H1 (cell line): ENCODE results near the gene RNF220. TPM values are rescaled to one million over a fixed set of nuclear protein-coding genes. Genes with fewer than 3 reads are reported as not detected.
"Not testable (repeated sequence)": the region's sequence is repeated elsewhere in the genome, so short reads cannot be mapped to it uniquely, and the experiment has no call there.

Experiments
- CTCF ChIA-PET: fragments of 300-600 bp; sonication (Branson Sonifier 250); formaldehyde crosslinking; loops from one replicate; lab custom pipeline; 2021; ENCODE audit not compliant: partially characterized antibody; lab: Charles Lee
- POLR2A ChIA-PET: fragments of 300-600 bp; sonication (Branson Sonifier 250); formaldehyde crosslinking; loops from one replicate; lab custom pipeline; 2021; ENCODE audit warnings: inconsistent platforms; ENCODE audit not compliant: partially characterized antibody; lab: Charles Lee
- DNase-seq, 2 experiments: peaks; one replicate each; pipeline versions ENCODE4 v3.0.0 to v3.0.0-alpha.2; 2010 to 2022; ENCODE audit warnings: low spot score in 2 of 2, low read depth in 1 of 2, mixed read lengths in 1 of 2
- FAIRE-seq: peaks from 2 replicates; lab custom pipeline; 2011; peaks lifted over from hg19 to GRCh38; lab: Jason Lieb, UNC
- H2AFZ ChIP-seq: 2 replicates; pipeline ENCODE4 v1.8.1; 2012; ENCODE audit warnings: low read length, inconsistent platforms
- H2AK5ac ChIP-seq: 2 replicates; pipeline ENCODE4 v1.6.1; 2013; ENCODE audit warnings: low read depth, low read length
- H2BK120ac ChIP-seq: replicated peaks from 2 replicates; pipeline ENCODE3; 2013; ENCODE audit warnings: low read depth, low read length, inconsistent platforms
- H2BK12ac ChIP-seq: 2 replicates; pipeline ENCODE4 v1.6.1; 2013; ENCODE audit warnings: low read depth, low read length
- H2BK15ac ChIP-seq: 2 replicates; pipeline ENCODE4 v1.6.1; 2013; ENCODE audit warnings: low read length
- H2BK20ac ChIP-seq: 2 replicates; pipeline ENCODE4 v1.6.1; 2013; ENCODE audit warnings: low read length
- H2BK5ac ChIP-seq: 2 replicates; pipeline ENCODE4 v1.6.1; 2013; ENCODE audit warnings: low read depth, low read length
- H3K14ac ChIP-seq: 2 replicates; pipeline ENCODE4 v1.6.1; 2013; ENCODE audit warnings: inconsistent platforms; ENCODE audit not compliant: insufficient read length
- H3K18ac ChIP-seq: 2 replicates; pipeline ENCODE4 v1.6.1; 2013; ENCODE audit warnings: low read length; ENCODE audit errors: extremely low read depth
- H3K23ac ChIP-seq: 2 replicates; pipeline ENCODE4 v1.6.1; 2013; ENCODE audit warnings: inconsistent platforms; ENCODE audit not compliant: insufficient read length
- H3K23me2 ChIP-seq: 2 replicates; pipeline ENCODE4 v1.6.1; 2013; ENCODE audit warnings: low read depth, low read length
- H3K27ac ChIP-seq: 2 replicates; pipeline ENCODE4 v1.6.1; 2011; ENCODE audit warnings: low read depth, low read length, inconsistent platforms
- H3K27me3 ChIP-seq, 4 experiments: replicated peaks in 1 of 4; 1 replicate in 1 of 4; 2 replicates in 3 of 4; pipeline versions ENCODE4 v1.6.1 to v1.8.1; 2011 to 2013; ENCODE audit warnings: low read length in 3 of 4, mild to moderate bottlenecking in 3 of 4, inconsistent platforms in 2 of 4, mixed read lengths in 2 of 4, moderate library complexity in 1 of 4; ENCODE audit not compliant: control insufficient read depth in 3 of 4, insufficient read depth in 3 of 4; ENCODE audit errors: extremely low read depth in 1 of 4
- H3K36me3 ChIP-seq, 4 experiments: 2 replicates each; pipeline versions ENCODE4 v1.6.1 to v1.8.1; 2011 to 2013; ENCODE audit warnings: mild to moderate bottlenecking in 4 of 4, low read length in 3 of 4, moderate library complexity in 2 of 4, control low read depth in 1 of 4, inconsistent platforms in 1 of 4; ENCODE audit not compliant: insufficient read depth in 4 of 4, control insufficient read depth in 2 of 4
- H3K4ac ChIP-seq: replicated peaks from 2 replicates; pipeline ENCODE3; 2013; ENCODE audit warnings: low read length, low read depth, mixed read lengths, inconsistent platforms; ENCODE audit not compliant: insufficient read length
- H3K4me1 ChIP-seq, 4 experiments: replicated peaks in 1 of 4; 1 replicate in 1 of 4; 2 replicates in 3 of 4; pipeline versions ENCODE4 v1.6.1 to v1.8.1; 2011 to 2013; ENCODE audit warnings: low read length in 3 of 4, inconsistent platforms in 2 of 4, mixed read lengths in 1 of 4; ENCODE audit not compliant: insufficient read depth in 4 of 4, control insufficient read depth in 3 of 4
- H3K4me2 ChIP-seq, 2 experiments: 2 replicates each; pipeline versions ENCODE4 v1.6.1 to v1.8.1; 2011 to 2013; ENCODE audit warnings: low read depth in 2 of 2, low read length in 2 of 2, control low read depth in 1 of 2, inconsistent platforms in 1 of 2, mild to moderate bottlenecking in 1 of 2; ENCODE audit not compliant: insufficient read depth in 1 of 2
- H3K4me3 ChIP-seq, 4 experiments: fragments of 200-600, 300-600 bp in 1 of 4; sonication (generic), shearing (Covaris generic), sonication (Bioruptor Twin) in 1 of 4; 2 replicates each; pipeline versions ENCODE4 v1.5.1 to v1.8.1; 2011 to 2016; ENCODE audit warnings: low read length in 4 of 4, low read depth in 3 of 4, control low read depth in 2 of 4, inconsistent platforms in 2 of 4, mild to moderate bottlenecking in 2 of 4, mixed read lengths in 1 of 4, moderate library complexity in 1 of 4; ENCODE audit not compliant: insufficient read depth in 2 of 4; ENCODE audit errors: extremely low read depth in 1 of 4
- H3K56ac ChIP-seq: replicated peaks from 2 replicates; pipeline ENCODE3; 2013; ENCODE audit warnings: low read depth, mild to moderate bottlenecking, mixed read lengths, low read length, inconsistent platforms; ENCODE audit not compliant: insufficient read length
- H3K79me1 ChIP-seq: 2 replicates; pipeline ENCODE4 v1.6.1; 2013; ENCODE audit warnings: low read depth, low read length, control low read depth
- H3K79me2 ChIP-seq, 2 experiments: 2 replicates each; pipeline versions ENCODE4 v1.6.1 to v1.8.1; 2012 to 2013; ENCODE audit warnings: low read length in 2 of 2, mild to moderate bottlenecking in 2 of 2, inconsistent platforms in 1 of 2; ENCODE audit not compliant: insufficient read depth in 2 of 2, control insufficient read depth in 1 of 2
- H3K9ac ChIP-seq, 4 experiments: replicated peaks in 1 of 4; 1 replicate in 1 of 4; 2 replicates in 3 of 4; pipeline versions ENCODE4 v1.6.1 to v1.8.1; 2011 to 2013; ENCODE audit warnings: low read depth in 3 of 4, low read length in 3 of 4, control low read depth in 2 of 4, mild to moderate bottlenecking in 2 of 4, moderate library complexity in 2 of 4, inconsistent platforms in 1 of 4; ENCODE audit errors: extremely low read depth in 1 of 4
- H3K9me3 ChIP-seq, 2 experiments: 2 replicates each; pipeline versions ENCODE4 v1.6.1 to v1.8.1; 2012 to 2013; ENCODE audit warnings: mild to moderate bottlenecking in 2 of 2, moderate library complexity in 2 of 2, control low read depth in 1 of 2, inconsistent platforms in 1 of 2, low read depth in 1 of 2, low read length in 1 of 2, mixed read lengths in 1 of 2; ENCODE audit not compliant: insufficient read depth in 2 of 2
- H4K20me1 ChIP-seq, 2 experiments: replicated peaks in 1 of 2; 2 replicates each; pipeline versions ENCODE3 to v1.8.1; 2011 to 2013; ENCODE audit warnings: inconsistent platforms in 2 of 2, low read length in 2 of 2, mild to moderate bottlenecking in 1 of 2; ENCODE audit not compliant: insufficient read depth in 2 of 2, control insufficient read depth in 1 of 2
- H4K5ac ChIP-seq: 2 replicates; pipeline ENCODE4 v1.6.1; 2013; ENCODE audit warnings: low read length, low read depth, mixed read lengths, inconsistent platforms; ENCODE audit not compliant: insufficient read length
- H4K8ac ChIP-seq: 2 replicates; pipeline ENCODE4 v1.8.0; 2013; ENCODE audit warnings: mild to moderate bottlenecking, moderate library complexity, low read length, inconsistent platforms; ENCODE audit not compliant: insufficient read depth; ENCODE audit errors: extremely low read depth
- H4K91ac ChIP-seq: replicated peaks from 2 replicates; pipeline ENCODE3; 2013; ENCODE audit warnings: low read length, mixed read lengths, inconsistent platforms; ENCODE audit not compliant: insufficient read length
- WGBS, 2 experiments: shearing (Covaris generic) in 1 of 2; methylation state at CpG; one replicate each; pipeline versions ENCODE4 v1.1.6 to v1.1.7; 2013 to 2015; ENCODE audit warnings: low lambda C conversion rate in 2 of 2, mixed read lengths in 2 of 2, inconsistent platforms in 1 of 2, low coverage in 1 of 2, missing lambda C conversion rate in 1 of 2; ENCODE audit not compliant: insufficient replicate concordance in 2 of 2, insufficient coverage in 1 of 2, insufficient read length in 1 of 2; ENCODE audit errors: extremely low coverage in 1 of 2, missing lambda C conversion rate in 1 of 2; 5-methylcytosine and 5-hydroxymethylcytosine counted together
- polyA plus RNA-seq, 7 experiments: library from polyadenylated mRNA; depleted of rRNA in 3 of 7; stranded (reverse) in 5 of 7; unstranded in 2 of 7; fragments of >200 nt in 5 of 7; fragments of 200-250 nt in 2 of 7; gene quantifications; 1 replicate in 5 of 7; 2 replicates in 1 of 7; 4 replicates in 1 of 7; pipeline versions ENCODE4 v1.2.1 to v1.2.3, GENCODE V29; 2011 to 2013; ENCODE audit warnings: missing spikeins in 2 of 7, mixed read lengths in 2 of 7
- total RNA-seq: library from RNA; stranded (reverse); fragmentation: NEBNext Ultra II Directional; extraction: Animal tissue kit (Norgen Biotek cat#: 25700); gene quantifications from 2 replicates; pipeline ENCODE4 v1.2.1, GENCODE V29; 2021

The RNF220 gene
- total and polyA plus RNA-seq, 2 of the 8 experiments (the other 6 are each of a cell fraction or from before 2014, with no cell fraction given) = 123 to 160 TPM

DNA sequence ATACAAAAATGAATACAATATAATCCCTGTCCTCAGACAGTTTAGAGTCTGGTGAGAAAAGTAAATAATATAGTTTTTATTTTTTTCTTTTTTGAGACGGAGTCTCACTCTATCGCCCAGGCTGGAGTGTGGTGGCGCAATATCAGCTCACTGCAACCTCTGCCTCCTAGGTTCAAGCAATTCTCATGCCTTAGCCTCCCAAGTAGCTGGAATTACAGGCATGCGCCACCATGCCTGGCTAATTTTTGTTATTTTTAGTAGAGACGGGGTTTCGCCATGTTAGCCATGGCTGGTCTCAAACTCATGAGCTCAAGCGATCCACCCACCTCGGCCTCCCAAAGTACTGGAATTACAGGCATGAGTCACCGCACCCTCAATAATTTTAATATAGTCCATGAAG, 294.3 kb downstream of the RNF220 start:
- CTCF ChIA-PET = interaction anchor here (0.9 kb wide), 1 partner anchor 47 kb away, joined by 3 read pairs; no protein-coding TSS in a partner anchor
- H3K4ac ChIP-seq, H3K4me3 ChIP-seq: not testable (repeated sequence)

More for the DNA sequence above, 294.3 kb downstream of the RNF220 start:
- H3K23ac ChIP-seq, H2BK120ac ChIP-seq, DNase-seq, H4K5ac ChIP-seq, H2AK5ac ChIP-seq, H3K18ac ChIP-seq, H3K4me2 ChIP-seq, H2BK15ac ChIP-seq, H3K4me1 ChIP-seq, H3K79me1 ChIP-seq, H2AFZ ChIP-seq, H4K8ac ChIP-seq, H3K36me3 ChIP-seq, H3K27ac ChIP-seq, H4K20me1 ChIP-seq, H3K9me3 ChIP-seq, H3K14ac ChIP-seq, H3K27me3 ChIP-seq, H4K91ac ChIP-seq, H2BK20ac ChIP-seq, H3K23me2 ChIP-seq, H2BK5ac ChIP-seq, H2BK12ac ChIP-seq, H3K79me2 ChIP-seq, H3K9ac ChIP-seq, H3K56ac ChIP-seq, FAIRE-seq: not testable (repeated sequence)
- POLR2A ChIA-PET = interaction anchor here (0.7 kb wide), 1 partner anchor 9 kb away, joined by 3 read pairs; no protein-coding TSS in a partner anchor
- WGBS, 2 experiments = 80% methylated on average over 9 of the region's 9 CpGs; no CpG with 5 or more reads in 1 of the 2 experiments
